HG02973 (cell line): ENCODE measurements around the gene SMURF1.

Experiments
- ATAC-seq: cut with Tn5 transposase; IDR thresholded peaks from one replicate; pipeline ENCODE4 v1.9.1; 2021; ENCODE audit warnings: moderate library complexity; ENCODE audit not compliant: unreplicated experiment

Gene SMURF1

GRCh38 chr7:99008921-99009530 lies 134.9 kb downstream of the SMURF1 start:
- ATAC-seq, result no peak

DNA sequence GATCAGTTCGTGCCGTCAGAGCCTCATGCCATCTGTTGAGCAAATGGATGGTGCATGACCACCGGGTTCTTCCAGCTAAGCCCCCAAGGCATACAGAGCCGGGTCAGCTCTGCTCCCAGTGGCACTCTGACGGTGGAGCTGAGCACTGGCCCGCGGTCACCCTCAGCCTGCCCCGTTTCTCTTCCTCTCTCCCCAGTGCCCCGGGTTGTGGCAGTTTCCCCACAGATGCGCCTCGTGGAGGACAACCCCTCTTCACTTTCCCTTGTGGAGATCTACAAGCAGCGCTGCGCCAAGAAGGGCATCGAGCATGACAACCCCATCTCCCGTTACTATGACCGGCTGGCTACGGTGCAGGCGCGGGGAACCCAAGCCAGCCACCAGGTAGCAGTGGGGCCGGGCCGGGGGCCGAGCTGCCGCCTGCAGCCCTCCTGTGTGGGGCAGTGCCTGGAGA lies 135.7 kb downstream of the SMURF1 start:
- no peak for ATAC-seq

GRCh38 chr7:99006739-99007424 lies 137.0 kb downstream of the SMURF1 start:
- no peak for ATAC-seq

DNA sequence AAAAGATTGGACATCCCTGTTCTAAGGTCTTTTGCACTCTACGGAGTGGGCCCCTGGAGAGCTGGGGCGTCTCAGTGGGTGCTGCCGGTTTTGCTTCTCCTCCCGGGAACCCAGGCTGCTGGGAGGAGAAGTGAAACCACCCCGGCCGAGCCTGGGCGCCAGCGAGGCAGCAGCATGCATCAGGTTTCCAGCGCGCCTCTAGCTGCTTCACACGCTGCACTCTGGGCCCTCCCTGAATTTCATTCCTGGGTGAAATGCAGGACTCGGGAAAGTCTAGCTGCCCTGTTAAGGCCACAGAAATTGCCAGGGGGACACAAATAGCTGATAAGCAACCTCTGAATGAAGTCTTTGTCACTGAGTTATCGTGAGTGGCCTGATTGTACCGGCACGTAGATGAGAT lies 138.1 kb downstream of the SMURF1 start:
- ATAC-seq, result no peak

GRCh38 chr7:99004781-99005500 lies 139.0 kb downstream of the SMURF1 start:
- no peak for ATAC-seq

DNA sequence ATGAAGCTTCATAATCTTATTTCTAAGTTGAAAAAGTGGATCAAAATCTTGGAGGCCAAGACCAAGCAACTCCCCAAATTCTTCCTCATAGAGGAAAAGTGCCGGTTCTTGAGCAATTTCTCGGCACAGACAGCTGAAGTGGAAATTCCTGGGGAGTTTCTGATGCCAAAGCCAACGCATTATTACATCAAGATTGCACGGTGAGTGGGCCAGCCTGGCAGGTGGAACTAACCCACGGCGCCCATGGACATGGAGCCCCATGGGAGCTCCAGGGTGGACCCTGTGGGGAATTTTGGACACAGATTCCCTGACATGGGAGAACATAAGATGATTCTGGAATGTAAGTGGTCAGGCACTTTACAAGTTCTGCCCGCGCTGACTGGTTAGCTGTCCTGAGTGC lies 139.7 kb downstream of the SMURF1 start:
- no peak for ATAC-seq

GRCh38 chr7:99003419-99003818 lies 140.5 kb downstream of the SMURF1 start:
- ATAC-seq, result no peak

- ATAC-seq, result no peak
Measured at GRCh38 chr7:99002827-99003212, 141.1 kb downstream of the SMURF1 start.

DNA sequence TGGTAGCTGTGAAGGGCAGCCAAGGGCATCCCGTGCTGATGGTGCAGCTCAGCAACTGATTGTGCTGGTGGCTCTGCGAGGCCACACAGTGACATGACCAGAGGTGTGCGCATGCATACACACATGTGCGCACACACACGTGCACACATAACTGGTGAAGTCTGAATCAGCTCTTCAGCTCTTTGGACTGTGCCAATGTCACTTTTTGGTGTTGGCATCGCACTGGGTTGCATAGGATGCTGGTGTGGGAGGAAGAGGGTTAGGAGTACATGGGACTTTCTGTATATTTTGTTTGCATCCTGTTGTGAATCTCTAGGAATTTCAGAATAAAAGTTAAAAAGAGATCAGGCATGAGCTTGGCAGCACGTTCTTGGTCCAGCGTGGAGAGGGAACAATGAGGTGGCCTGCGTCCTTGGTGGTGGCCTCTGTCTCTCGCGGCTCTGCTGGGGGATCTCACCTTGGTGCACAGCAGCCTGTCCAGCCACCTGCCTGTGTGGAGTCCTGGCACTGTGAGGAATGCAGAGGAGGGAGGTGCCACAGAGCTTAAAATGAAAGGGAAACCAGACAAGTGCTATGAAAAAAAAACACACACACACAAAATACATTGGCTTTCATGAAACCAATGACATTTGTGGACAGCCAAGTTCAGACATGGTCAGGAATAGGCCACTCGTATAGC lies 141.6 kb downstream of the SMURF1 start:
- ATAC-seq, result no peak

- no peak for ATAC-seq
Measured at GRCh38 chr7:99001482-99002147, 142.3 kb downstream of the SMURF1 start.

DNA sequence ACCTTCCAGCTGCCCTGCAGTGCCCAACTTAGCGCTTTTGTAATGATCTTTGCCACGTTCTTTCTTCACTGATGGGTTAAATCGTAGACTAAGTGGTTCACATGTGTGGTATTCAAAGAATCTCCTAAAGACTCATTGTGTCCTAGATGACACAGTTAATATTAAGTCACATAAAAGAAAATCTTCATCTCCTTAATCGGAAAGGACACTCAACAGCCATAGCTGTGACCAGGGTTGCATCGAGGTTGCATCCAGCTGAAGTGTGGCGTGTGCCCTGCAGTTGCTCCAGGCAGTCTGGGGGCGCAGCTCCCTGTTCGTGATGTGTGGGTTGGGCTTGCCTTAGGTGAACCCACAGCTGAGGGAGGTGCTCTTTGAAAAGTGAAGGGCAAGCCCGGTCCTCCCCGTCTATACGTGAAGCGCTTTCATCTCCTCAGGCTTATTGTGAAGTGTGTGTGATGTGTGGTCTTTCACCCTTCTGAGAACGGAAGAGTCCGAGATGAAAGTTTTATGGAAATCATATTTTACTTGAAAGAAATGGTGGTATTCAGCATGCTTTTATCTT lies 142.9 kb downstream of the SMURF1 start:
- no peak for ATAC-seq

DNA sequence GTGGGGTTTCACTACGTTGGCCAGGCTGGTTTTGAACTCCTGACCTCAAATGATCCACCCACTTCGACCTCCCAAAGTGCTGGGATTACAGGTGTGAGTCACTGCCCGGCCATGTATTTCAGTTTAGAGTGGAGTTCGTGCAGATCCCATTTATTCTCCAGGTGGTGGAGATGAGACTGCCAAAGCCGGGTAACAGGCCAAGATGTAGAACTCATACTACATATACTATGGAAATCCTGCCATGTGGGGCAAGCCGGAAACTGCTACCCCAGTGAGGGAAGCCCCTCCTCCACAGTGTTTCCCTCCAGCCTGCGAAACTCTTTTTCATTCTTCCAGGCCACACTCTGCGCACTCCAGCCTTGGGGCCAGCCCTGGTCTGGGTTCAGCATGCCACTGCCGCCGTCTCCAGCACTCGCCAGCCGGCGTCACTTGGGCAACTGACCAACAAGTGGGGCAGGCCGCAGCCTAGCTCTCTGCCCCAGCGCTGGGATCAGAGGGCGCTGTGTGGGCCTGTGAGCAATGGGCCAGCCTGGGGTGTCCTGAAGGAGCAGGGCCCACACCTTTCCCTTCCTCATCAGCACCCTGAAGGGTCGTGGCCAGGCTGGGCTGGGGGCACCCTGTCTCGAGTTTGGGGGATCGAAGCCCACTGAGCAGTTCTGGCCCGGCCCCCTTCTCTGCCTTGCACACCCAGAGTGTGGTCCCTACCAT lies 143.6 kb downstream of the SMURF1 start:
- no peak for ATAC-seq

- no peak for ATAC-seq
Measured at GRCh38 chr7:98998821-98999725, 144.8 kb downstream of the SMURF1 start.

- no peak for ATAC-seq
Measured at GRCh38 chr7:98997846-98998245, 146.1 kb downstream of the SMURF1 start.

DNA sequence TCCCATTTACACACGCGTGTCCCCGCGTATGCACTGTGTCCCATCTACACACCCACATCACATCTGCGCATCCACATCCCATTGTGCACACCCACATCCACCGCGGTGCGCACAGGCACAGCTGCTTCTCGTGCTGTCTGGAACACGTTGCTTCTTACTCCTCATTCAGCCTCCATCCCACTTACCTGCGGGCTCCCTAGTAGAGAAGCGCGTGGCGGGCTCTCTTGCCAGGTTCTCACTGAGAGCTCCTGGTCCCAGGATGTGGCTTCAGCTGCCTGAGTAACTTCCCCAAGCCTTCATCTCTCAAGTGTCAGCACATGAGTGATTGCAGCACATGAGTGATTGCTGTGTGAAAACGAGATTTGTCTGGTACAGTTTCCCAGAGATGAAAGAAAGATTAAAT lies 147.8 kb downstream of the SMURF1 start:
- no peak for ATAC-seq

DNA sequence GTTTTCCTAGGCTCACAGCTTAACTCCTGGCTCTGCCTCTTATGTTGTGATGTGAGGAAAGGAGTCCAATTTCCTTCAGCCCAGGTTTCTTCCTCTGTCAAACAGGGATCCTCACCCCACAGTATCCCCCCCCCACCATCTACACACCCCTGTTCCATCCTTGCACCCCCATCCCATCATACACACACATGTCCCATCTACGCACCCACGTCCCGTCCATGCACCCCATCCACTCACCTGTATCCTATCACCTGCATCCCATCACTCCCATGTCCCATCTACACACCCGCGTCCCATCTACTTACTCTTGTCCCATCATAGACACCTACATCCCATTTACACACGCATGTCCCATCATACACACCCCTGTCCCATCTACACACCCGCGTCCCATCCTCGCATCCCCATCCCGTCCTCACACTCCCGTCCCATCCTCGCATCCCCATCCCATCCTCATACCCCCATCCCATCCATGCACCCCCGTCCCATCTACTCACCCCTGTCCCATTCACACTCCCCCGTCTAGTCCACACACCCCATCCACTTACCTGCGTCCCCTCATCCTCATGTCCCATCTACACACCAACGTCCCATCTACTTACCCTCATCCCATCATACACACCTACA lies 148.3 kb downstream of the SMURF1 start:
- ATAC-seq, result no peak

- ATAC-seq, result no peak
Measured at GRCh38 chr7:98995111-98995510, 148.8 kb downstream of the SMURF1 start.

DNA sequence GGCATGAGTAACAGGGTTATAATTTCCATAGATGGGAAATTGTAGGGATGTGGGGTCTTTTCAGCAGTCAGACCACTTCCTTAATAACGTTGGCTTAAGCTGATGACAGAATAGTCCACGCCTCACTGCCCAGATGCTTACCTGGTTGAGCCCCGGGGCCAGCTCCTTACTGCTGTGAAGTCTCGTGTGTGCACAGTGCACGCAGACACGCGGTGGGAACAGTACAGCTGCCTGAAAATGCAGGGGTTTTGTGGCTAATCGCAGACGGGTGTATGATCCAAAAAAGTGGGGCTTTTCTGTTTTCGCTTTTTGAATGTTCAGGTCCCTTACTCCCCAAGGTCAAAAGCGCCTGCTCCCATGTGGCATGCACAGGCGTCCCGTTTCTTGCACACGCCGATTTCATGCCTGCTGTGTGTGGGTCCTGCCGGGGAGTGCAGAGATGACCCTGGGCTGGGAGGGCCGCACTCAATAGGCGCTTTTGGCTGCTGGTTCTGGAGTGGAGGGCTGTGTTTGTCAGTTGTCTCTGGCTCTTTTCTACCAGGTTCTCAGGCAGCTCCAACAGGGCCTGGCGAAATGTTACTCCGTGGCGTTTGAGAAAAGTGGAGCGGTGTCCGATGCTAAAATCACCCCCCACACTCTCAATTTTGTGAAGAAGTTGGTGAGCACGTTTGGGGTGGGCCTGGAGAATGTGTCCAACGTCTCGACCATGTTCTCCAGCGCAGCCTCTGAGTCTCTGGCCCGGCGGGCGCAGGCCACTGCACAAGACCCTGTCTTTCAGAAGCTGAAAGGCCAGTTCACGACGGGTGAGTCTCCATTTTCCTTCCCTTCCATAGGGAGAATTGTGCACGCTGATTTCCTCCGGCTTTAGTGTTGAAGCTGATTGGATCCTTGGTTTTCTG lies 149.6 kb downstream of the SMURF1 start:
- ATAC-seq, result no peak
